ENCODE data around the gene TRAPPC1.
"Not testable (repeated sequence)": the region's sequence is repeated elsewhere in the genome, so short reads cannot be mapped to it uniquely, and the experiment has no call there.

TRAPPC1 gene, protein sequence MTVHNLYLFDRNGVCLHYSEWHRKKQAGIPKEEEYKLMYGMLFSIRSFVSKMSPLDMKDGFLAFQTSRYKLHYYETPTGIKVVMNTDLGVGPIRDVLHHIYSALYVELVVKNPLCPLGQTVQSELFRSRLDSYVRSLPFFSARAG

DNA sequence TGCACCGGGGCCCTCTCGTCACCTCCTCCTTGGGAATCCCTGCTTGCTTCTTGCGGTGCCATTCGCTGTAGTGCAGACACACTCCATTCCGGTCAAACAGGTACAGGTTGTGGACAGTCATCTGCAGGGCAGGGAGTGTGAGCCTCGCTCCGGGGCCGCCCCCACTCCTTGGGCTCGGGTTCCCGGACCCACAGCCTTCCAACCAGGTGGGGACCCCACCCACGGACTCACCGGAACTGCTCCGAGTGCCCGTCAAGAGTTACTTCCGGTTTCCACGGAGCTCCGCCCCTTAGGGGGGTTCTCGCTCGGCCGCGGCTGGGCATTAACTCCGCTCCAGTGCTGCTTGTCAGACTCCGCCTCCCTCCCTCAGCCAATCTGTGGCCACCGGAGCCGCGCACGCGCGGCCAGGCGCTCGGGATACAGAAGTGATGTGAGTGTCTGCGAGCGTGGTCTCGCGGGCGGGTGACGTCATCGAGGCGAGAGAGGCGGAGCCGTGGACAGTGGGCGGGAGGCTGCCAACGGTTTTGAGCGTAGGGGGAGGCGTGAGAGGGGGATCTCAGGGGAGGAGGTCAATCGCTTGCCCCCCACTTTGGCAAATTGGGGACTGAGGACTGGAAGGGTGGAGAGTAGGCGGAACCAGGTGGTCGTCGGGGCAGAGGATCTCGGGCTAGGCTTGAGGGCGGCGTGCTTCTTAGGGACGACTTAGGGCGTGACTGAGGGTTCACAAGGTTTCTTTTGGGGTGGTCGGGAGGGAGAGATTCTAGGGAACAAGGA is at the start of gene TRAPPC1, which contains the start of gene CNTROB:
TSS of gene TRAPPC1 (minus strand) at position 238 of the 774 bp plus-strand sequence. CDS start at position 121, 117 bp downstream.
TSS of gene CNTROB (plus strand) at position 498 of the 774 bp plus-strand sequence. CDS start 874 bp downstream, outside the sequence.
- peak; percentile 99 for DNase-seq (ENCODE audit: low read depth)

DNA sequence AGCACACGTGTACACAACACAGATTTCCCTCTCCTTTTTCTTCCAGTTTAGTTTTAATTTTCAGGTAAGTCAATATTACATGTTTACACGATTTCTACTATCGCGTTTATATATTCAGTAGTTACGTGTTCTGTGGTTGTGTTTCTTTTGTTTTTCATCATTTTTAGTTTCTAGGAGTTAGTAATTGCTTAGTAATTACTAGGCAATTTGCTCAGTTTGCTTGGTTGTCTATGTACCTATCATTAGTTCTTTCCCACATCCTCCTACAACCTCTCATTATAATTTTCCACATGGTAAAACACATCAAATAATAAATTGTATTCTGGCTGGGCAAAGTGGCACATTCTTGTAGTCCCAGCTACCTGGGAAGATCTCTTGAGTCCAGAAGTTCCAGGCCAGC is 46.1 kb upstream of the TRAPPC1 start:
- DNase-seq (ENCODE audit: low read depth) = no peak

DNA sequence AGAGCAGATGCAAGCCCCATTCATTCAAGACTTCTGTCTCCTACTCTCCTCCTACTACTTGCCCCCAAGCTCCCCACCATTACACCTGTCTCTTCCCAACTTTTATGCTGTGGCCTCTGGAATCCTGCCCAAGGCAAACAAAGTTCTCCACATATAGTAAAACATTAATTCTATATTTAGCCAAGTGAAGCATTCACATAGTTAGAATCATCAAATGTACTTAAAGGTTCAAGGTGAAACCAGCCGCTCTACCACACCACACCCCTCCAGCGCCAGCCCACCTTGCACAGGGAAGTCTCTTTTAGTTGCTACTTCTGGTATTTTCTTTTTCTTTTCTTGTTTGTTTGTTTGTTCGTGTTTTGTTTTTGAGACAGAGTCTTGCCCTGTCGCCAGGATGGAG is 45.3 kb upstream of the TRAPPC1 start:
- DNase-seq (ENCODE audit: low read depth) = no peak

DNA sequence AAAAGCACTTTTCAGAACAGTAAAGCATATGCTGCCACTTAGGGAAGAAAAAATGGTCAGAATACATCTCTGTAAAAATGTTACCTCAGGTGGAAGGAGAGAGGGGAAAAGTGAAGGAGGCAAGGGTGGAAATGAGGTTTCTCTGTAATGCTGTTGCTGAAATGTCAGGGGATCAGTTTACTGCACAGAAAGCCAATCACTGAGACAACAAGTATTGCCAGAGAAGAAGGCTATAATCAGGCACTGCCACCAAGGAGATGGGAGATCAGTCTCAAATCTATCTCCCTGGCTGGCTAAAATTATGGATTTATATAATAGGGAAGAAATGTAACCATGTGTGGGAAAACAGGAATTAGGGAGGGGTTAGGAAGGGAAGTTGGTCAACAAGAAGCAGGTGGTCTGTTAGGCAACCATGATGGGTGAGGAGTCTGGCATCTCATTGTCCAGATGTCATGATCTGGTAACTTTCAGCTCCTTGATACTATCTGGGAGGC is 42.9 kb upstream of the TRAPPC1 start:
- no peak for DNase-seq (ENCODE audit: low read depth)

DNA sequence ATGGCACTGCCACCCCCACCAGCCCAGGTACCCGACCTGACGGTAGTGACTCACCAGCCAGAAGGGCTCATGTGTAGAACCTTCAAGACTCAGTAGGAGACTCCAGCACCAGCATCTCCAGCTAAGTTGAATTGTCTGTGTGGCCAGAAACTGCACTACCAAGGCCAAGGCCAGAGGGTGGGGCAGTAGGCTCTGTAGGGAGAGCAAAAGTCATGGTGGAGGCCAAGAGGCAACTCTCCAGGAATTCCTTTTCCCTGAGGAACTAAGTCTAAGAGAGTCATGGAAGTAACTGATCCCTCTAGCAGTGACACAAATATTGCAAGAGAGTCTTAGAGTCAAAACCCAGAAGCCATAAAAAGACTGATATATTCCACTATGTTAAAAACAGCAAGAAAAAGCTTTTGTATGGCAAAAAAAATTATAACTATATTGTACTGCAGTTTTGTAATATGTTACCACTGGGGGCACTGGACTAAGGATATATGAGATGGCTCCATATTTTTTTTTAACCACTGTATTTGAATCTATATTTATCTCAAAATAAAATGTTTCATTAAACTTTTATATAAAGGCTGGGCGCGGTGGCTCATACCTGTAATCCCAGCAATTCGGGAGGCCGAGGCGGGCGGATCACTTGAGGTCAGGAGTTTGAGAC is 40.5 kb upstream of the TRAPPC1 start:
- DNase-seq (ENCODE audit: low read depth) = no peak

DNA sequence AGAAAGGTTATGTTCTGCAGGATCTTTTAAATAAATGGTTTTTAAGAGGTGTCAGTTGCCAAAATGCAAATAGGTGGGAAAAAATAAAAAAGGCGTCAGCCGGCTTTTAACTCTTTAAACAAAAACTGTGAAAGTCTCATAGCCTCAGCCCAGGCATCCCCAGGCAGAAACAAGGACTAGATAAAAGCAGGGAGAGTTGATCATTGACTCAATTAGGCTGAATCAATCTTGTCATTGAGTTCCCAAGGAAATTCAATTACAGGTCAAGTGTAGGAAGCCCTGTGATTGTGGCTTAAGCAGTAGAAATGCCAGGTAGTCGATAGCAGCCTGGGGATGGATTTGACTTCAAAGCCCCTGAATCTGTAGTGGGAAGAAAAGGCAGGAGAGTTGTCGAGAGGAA is 39.9 kb upstream of the TRAPPC1 start:
- DNase-seq (ENCODE audit: low read depth) = no peak

DNA sequence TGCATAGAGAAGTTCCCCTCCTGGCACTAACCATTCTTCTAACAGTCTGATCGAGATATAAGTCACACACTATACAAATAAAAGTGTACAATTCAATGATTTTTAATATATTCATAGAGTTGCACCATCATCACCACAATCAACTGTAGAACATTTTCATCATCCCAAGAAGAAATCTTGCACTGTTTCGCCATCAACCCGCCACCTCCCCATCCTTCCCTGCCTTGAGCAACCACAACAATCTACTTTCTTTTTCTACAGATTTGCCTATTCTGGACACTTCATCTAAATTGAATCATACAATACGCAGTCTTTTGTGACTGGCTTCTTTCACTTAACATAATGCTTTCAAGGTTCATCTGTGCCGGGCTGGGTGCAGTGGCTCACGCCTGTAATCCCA is 37.7 kb upstream of the TRAPPC1 start:
- no peak for DNase-seq (ENCODE audit: low read depth)

DNA sequence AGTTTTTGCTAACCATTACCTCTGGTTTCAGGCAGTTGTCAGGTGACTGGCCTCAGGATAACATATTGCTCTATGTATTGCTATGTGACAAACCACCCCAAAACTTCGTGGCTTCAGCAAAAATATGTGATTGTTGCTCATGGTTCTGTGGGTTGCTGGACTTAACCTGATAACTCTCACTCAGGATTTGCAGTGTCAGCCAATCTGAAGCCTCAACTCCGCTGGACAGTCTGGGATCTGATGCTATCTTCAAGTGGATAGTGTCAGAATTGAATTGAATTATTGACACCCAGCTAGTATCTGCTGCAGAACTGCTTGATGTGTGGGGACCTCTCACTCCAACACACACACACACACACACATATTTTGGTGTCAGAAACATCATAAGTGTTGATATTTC is 36.0 kb upstream of the TRAPPC1 start:
- DNase-seq (ENCODE audit: low read depth) = no peak

DNA sequence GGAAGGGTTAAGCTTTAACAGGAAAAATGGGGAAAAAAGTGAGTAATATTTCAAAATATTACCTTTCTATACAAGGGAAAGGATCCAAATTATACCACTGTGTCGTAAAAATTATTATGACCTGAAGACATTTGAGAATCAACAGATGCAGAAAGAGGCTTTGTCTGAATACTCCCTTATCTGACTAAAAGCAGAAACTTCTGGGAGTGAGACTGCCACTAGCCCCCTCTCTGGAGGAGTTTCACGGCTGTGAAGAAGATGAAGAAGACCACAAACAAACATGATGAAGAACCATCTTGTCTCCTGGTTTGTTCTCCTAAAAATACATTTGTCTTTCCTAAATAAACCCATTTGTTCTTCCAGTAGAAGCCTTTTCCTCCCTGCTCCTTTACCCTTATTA is 29.7 kb upstream of the TRAPPC1 start:
- no peak for DNase-seq (ENCODE audit: low read depth)

DNA sequence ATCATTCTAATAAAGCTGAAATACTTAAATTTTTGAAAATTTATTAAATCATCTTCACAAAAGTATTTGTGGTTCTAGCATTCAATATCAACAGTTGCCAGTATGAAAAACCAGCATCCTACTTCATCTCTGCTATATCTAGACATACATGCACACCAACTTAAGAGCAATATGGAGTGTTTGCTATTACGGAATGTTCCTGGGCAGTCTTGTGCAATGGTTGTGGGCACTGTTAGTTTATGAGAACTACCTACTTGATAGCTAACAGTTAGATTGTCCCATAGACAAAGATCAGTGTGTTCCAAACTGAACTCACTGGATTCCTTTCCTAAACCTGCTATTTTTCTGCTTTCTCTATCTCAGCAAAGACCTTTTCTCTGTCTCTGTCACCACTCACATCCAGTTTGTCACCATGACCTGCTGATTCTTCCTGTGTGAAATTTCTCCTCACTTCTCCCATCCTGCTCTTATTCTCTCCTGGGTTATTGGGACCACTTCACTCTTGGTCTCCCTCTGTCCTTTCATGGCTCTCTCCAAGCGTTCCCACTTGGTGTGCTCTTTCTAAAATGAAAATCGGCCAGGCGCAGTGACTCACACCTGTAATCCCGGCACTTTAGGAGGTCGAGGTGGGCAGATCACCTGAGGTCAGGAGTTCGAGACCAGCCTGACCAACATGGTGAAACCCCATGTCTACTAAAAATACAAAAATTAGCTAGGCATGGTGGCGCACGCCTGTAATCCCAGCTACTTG is 27.9 kb upstream of the TRAPPC1 start:
- DNase-seq (ENCODE audit: low read depth) = no peak

DNA sequence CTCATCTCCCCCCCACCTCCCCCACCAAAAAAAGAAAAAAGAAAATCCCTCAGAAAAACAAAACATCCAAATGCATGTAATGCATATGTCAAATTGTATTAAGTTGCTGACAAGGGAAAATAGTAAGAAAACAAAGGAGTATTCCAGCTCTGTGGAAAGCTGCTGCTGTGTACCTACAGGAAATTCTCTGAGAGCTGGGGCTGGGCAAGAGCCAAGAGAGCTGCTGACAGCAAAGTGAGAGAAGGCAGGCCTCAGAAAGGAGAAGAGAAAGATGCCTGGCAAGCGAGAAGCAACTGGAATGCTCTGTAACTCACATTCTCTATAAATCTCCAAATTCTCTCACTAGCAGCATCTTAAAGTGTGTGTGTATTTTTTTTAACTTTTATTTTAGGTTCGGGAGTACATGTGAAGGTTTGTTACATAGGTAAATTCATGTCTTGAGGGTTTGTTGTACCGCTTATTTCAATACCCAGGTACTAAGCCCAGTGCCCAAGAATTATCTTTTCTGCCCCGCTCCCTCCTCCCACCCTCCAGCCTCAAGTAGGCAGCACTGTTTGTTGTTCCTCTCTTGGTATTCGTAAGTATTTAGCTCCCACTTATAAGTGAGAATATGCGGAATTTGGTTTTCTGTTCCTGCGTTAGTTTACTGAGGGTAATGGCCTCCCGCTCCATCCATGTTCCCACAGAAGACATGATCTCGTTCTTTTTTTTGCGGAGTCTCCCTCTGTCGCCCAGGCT is 24.7 kb upstream of the TRAPPC1 start:
- DNase-seq (ENCODE audit: low read depth) = no peak

DNA sequence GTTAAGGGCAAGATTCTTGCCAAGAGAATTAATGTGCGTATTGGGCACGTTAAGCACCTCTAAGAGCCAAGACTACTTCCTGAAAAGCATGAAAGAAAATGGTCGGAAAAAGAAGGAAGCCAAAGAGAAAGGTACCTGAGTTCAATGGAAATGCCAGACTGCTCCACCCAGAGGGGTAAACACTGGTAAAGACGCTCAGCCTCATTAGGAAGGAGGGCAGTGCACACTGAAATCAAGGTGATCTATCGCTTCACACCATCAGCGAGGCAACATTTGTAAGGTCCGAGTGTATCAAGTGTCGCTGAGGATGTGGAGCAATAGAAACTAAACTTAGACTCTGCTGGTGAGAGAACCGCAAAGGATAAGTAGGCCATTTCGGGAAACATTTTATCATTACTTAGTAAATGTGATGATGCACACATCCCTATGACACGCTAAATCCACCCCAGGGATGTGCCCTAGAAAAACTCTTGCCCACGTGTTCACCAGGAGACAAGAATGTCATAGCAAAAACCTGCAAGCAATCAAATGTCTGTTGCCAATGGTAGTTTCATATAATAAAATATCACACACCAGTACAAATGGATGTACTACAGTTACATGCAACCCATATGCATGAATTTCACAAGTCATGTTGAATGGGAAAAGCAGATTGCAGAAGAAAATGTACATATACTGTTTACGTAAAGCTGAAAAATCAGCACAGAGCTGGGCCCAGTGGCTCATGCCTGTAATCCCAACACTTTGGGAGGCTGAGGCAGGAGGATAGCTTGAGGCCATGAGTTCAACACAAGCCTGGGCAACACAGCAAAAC is 23.9 kb upstream of the TRAPPC1 start:
- no peak for DNase-seq (ENCODE audit: low read depth)

DNA sequence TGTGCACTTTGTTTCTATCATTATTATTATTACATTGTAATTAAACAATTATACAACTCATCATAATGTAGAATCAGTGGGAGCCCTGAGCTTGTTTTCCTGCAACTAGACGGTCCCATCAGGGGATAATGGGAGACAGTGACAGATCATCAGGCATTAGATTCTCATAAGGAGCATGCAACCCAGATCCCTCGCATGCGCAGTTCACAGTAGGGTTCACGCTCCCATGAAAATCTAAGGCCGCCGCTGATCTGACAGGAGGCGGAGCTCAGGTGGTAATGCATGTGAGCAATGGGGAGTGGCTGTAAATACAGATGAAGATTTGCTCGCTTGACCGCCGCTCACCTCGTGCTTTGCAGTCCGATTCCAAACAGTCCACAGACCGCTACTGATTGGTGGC is 21.5 kb upstream of the TRAPPC1 start:
- DNase-seq (ENCODE audit: low read depth) = not testable (repeated sequence)

DNA sequence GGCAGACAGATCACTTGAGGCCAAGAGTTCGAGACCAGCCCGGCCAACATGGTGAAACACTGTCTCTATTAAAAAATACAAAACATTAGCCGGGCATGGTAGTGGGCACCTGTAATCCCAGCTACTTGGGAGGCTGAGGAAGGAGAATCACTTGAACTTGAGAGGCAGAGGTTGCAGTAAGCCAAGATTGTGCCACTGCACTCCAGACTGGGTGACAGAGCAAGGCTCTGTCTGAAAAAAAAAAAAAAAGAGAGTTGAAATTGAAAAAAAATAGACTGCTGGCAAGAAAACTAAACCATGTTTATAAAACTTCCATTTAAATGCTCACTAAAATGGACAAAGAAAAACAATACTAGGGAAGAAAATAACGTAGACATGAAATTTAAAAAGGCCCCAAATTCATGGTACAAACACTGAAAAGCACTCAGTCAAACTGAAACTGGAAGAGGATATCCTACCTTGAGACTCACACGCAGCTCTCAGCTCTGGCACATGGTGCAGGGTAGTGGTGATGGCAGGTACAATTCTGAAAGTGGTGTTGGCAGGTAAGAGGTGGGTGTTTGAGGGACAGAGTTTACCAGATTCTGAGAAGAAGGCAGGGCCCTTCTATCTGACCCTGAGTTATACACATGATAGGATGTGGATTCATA is 19.5 kb upstream of the TRAPPC1 start:
- no peak for DNase-seq (ENCODE audit: low read depth)

DNA sequence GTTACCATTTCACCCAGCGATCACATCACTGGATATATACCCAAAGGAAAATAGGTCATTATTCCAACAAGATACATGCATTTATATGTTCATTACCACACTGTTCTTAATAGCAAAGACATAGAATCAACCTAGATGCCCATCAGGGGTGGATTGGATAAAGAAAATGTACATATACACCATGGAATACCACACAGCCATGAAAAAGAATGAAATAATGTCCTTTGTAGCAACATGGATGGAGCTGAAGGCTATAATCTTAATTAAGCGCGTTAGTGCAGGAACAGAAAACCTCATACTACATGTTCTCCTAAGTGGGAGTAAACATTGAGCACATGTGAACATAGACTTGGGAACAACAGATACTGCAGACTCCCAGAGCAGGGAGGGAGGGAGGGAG is 18.8 kb upstream of the TRAPPC1 start:
- DNase-seq (ENCODE audit: low read depth) = no peak

DNA sequence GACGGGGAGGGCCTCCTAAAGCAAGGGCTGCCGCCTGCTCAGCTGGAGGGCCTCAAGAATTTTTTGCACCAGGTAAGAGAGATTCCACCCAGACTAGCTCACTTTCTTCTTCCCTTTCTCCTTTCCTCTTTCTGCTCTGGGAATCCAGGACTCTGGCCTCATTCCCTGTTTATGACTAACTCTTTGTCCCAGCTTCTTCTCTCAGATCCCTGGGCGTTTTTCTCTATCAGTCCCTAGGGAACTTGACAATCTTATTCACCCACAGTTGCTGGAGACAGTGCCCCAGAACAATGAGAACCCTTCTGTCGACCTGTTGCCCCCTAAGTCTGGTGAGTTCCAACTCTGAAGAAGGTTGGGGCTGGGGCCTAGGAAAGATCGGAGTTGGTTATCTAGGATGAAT is 15.9 kb upstream of the TRAPPC1 start:
- DNase-seq (ENCODE audit: low read depth) = no peak

DNA sequence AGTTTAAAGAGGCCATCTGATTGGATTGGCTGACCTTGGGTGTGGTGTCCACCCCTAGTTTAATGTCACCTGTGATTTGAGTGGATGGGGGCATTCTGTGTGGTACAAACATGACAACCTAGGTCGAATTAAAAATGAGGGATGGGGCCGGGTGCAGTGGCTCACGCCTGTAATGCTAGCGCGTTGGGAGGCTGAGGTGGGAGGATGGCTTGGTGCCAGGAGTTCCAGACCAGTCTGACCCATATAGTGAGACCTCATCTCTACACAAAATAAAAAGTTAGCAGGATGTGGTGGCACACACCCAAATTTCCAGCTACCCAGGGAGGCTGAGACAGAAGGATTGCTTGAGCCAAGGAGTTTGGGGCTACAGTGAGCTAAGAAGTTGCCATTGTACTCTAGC is 14.7 kb upstream of the TRAPPC1 start:
- DNase-seq (ENCODE audit: low read depth) = no peak

DNA sequence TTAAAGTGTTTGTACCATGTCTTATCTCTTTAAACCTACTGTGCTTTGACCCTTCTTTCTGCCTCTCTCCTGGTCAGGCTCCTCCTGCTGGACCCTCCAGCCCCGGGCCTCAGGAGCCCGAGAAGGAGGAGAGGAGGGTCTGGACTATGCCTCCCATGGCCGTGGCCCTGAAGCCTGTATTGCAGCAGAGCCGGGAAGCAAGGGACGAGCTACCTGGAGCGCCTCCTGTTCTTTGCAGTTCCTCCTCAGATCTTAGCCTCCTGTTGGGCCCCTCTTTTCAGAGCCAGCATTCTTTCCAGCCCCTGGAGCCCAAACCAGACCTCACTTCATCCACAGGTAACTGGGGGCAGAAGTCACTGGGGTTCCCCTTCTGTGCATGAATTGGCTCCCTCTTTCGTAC is 13.9 kb upstream of the TRAPPC1 start:
- DNase-seq (ENCODE audit: low read depth) = no peak

DNA sequence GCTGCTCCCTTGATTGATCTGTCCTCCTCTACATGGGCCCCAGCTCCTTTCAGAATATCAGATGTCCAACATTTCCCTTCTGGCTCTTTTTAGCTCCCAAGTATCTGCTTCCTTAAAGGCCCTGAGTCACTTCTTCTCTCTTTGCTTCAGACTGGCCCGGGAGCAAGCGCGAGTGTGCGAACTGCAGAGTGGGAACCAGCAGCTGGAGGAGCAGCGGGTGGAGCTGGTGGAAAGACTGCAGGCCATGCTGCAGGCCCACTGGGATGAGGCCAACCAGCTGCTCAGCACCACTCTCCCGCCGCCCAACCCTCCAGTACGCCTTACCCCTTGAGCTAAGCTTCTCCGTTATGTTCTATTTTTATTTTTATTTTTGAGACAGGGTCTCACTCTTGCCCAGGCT is 12.6 kb upstream of the TRAPPC1 start:
- no peak for DNase-seq (ENCODE audit: low read depth)

DNA sequence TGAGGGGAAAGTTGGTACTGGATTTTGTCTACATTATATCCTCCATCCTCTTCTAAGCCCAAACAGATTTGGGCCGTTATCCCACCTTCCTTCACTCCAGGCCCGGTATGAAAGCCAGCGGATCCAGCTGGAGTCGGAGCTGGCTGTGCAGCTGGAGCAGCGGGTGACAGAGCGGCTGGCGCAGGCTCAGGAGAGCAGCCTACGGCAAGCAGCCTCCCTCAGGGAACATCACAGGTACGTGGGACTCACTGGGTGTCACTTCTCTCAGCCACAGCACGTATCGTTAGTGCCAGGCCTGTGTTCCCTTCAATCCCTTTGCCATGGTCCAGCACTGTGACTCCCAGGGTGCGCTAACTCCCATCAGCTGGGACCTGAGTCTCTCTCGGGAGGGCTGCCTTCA is 11.5 kb upstream of the TRAPPC1 start:
- DNase-seq (ENCODE audit: low read depth) = no peak

Measured in stimulated activated CD8-positive, alpha-beta memory T cell treated with anti-CD3 and anti-CD28 coated beads, Interleukin-15, amount 100 ng/mL, for 24 hours (primary cell).